Measurements from ENCODE around the gene CSF2.
"Not testable (repeated sequence)": the region's sequence is repeated elsewhere in the genome, so short reads cannot be mapped to it uniquely, and the experiment has no call there.

Gene CSF2

DNA sequence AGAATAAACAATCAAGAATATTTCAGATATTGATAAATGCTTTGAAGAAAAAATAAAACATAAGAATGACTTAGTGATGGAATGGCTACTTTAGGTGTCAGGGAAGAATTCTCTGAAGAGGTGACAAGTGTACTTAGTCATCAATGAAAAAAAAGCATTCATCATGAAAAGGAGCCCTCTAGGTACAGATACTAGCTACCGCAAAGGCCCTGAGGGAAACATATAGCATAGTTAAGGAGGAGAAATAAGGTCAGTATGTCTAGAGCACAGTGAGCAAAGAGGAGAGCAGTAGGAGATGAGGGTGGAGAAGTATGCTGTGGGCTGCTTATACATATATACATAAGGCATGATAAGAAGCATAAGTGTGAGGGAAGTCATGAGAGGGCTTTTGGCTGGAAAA lies 41.8 kb downstream of the CSF2 start:
- Mint-ChIP-seq H3K36me3 (ENCODE audit: low read depth) (no peaks in the 10 kb centered on the region), H3K4me3 (no peak overlapping the region), H3K27me3 (ENCODE audit: low read depth, poor library complexity) (no peaks in the 10 kb centered on the region), H3K9me3 (no peaks in the 10 kb centered on the region), H3K4me1 (no peaks in the 10 kb centered on the region), H3K27ac (no peak overlapping the region)
- no peak for DNase-seq
- no peak for TF ChIP-seq CTCF (IDR thresholded peaks at IDR 0.05)

- Mint-ChIP-seq H3K9me3 (no peaks in the 10 kb centered on the region), H3K4me3 (no peak overlapping the region), H3K27ac (no peak overlapping the region), H3K36me3 (ENCODE audit: low read depth) (no peaks in the 10 kb centered on the region), H3K4me1 (no peaks in the 10 kb centered on the region), H3K27me3 (ENCODE audit: low read depth, poor library complexity) (peaks cover 4% of the 10 kb centered on the region)
- TF ChIP-seq CTCF (IDR thresholded peaks at IDR 0.05) = no peak
- DNase-seq = no peak
These were observed 42.5 kb downstream of the CSF2 start for GRCh38 chr5:132116072-132116471.

- H3K4me3 Mint-ChIP-seq; H3K36me3 Mint-ChIP-seq (ENCODE audit: low read depth); H3K27me3 Mint-ChIP-seq (ENCODE audit: low read depth, poor library complexity); H3K9me3 Mint-ChIP-seq; H3K4me1 Mint-ChIP-seq; DNase-seq; H3K27ac Mint-ChIP-seq: not testable (repeated sequence)
These were observed 43.4 kb downstream of the CSF2 start for GRCh38 chr5:132116909-132117489.

DNA sequence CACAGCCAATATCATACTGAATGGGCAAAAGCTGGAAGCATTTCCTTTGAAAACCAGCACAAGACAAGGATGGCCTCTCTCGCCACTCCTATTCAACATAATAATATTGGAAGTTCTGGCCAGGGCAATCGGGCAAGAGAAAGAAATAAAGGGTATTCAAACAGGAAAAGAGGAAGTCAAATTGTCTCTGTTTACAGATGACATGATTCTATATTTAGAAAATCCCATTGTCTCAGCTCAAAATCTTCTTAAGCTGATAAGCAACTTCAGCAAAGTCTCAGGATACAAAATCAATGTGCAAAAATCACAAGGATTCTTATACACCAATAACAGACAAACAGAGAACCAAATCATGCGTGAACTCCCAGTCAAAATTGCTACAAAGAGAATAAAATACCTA lies 47.1 kb downstream of the CSF2 start:
- H3K4me1 Mint-ChIP-seq; H3K4me3 Mint-ChIP-seq; H3K36me3 Mint-ChIP-seq (ENCODE audit: low read depth); H3K9me3 Mint-ChIP-seq; H3K27ac Mint-ChIP-seq; DNase-seq: not testable (repeated sequence)
- H3K27me3 Mint-ChIP-seq (ENCODE audit: low read depth, poor library complexity) = peaks cover 14% of the 10 kb centered on the region

DNA sequence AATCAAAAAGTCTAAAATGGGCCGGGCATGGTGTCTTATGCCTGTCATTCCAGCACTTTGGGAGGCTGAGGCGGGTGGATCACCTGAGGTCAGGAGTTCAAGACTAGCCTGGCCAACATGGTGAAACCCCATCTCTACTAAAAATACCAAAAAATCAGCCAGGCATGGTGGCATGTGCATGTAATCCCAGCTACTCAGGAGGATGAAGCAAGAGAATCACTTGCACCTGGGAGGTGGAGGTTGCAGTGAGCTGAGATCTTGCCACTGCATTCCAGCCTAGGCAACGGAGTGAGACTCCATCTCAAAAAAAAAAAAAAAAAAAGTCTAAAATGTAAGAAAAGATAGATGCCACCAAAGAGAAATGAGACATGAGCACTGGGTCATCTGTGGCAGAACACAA lies 49.4 kb downstream of the CSF2 start:
- Mint-ChIP-seq H3K9me3 (peaks cover 14% of the 10 kb centered on the region), H3K27me3 (ENCODE audit: low read depth, poor library complexity) (peaks cover 32% of the 10 kb centered on the region)
- DNase-seq; H3K4me3 Mint-ChIP-seq; H3K27ac Mint-ChIP-seq; H3K36me3 Mint-ChIP-seq (ENCODE audit: low read depth); H3K4me1 Mint-ChIP-seq: not testable (repeated sequence)

DNA sequence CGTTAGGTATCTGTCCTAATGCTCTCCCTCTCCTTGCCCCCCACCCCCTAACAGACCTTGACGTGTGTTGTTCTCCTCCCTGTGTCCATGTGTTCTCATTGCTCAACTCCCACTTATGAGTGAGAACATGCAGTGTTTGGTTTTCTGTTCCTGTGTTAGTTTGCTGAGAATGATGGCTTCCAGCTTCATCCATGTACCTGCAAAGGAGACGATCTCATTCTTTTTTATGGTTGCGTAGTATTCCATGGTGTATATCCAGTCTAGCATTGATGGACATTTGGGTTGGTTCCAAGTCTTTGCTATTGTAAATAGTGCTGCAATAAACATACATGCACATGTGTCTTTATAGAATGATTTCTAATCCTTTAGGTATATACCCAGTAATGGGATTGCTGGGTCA lies 50.0 kb downstream of the CSF2 start:
- H3K27ac Mint-ChIP-seq; DNase-seq; H3K4me1 Mint-ChIP-seq; H3K36me3 Mint-ChIP-seq (ENCODE audit: low read depth); H3K4me3 Mint-ChIP-seq: not testable (repeated sequence)
- Mint-ChIP-seq H3K27me3 (ENCODE audit: low read depth, poor library complexity) (peaks cover 32% of the 10 kb centered on the region), H3K9me3 (peaks cover 19% of the 10 kb centered on the region)
